ENCODE measurements around the gene IFT122. TPM values are rescaled to one million over a fixed set of nuclear protein-coding genes. Genes with fewer than 3 reads are reported as not detected.
"Not testable (repeated sequence)": the region's sequence is repeated elsewhere in the genome, so short reads cannot be mapped to it uniquely, and the experiment has no call there.

Gene IFT122
- total and polyA plus RNA-seq, 10 donors, result 5.2 to 31.3 (median 18.1) TPM

GRCh38 chr3:129499604-129500333 lies 59.7 kb downstream of the IFT122 start:
- H3K4me3 ChIP-seq, result not testable (repeated sequence)

GRCh38 chr3:129500334-129500658 lies 60.3 kb downstream of the IFT122 start:
- DNase-seq, result no peak
- Histone ChIP-seq H3K4me1 (peaks cover 0 to 19% (median 12%) of the 10 kb centered on the region in 6 donors), H3K27ac (peak overlapping the region in 4 of 8 donors; percentile 2 to 29 (median 26)), H3K36me3 (peaks cover 0 to 77% (median 3%) of the 10 kb centered on the region in 6 donors), H3K27me3 (replicated peaks in 1 of 7) (no peaks in the 10 kb centered on the region), H3K9me3 (no peaks in the 10 kb centered on the region), H3K4me3 (no peak overlapping the region)
- intact Hi-C loops (cut with DNase I; ENCODE audit: low total_unique reads), result no loop called here
- no peak for TF ChIP-seq CTCF (IDR thresholded peaks at IDR 0.05 in 8 of 11, conservative IDR thresholded peaks at IDR 0.05 in 3 of 11)
- WGBS, 5 donors, result 92 to 95% (median 95%) methylated on average over 5 of the region's 5 CpGs

More at GRCh38 chr3:129499604-129500333, 59.7 kb downstream of the IFT122 start:
- Histone ChIP-seq H3K36me3 (peaks cover 0 to 82% (median 3%) of the 10 kb centered on the region in 6 donors), H3K4me1 (peaks cover 0 to 15% (median 7%) of the 10 kb centered on the region in 6 donors), H3K27ac (peak overlapping the region in 4 of 8 donors; percentile 2 to 29 (median 26))
- peak; percentile 58 for DNase-seq
- TF ChIP-seq POLR2AphosphoS5 (IDR thresholded peaks at IDR 0.05), result peak in 2 of 3 donors; percentile 40 to 42
- 79 to 85% (median 83%) methylated on average over 8 to 14 of the region's 14 CpGs for WGBS, 5 donors
- H3K27me3 ChIP-seq (replicated peaks in 1 of 7); H3K9me3 ChIP-seq: not testable (repeated sequence)
- intact Hi-C loops (cut with DNase I; ENCODE audit: low total_unique reads), result loop anchor here (10.0 kb wide), 1 partner anchor 435 kb away; no protein-coding TSS in a partner anchor

GRCh38 chr3:129501630-129502029 lies 61.6 kb downstream of the IFT122 start:
- intact Hi-C loops (cut with DNase I; ENCODE audit: low total_unique reads), result no loop called here

GRCh38 chr3:129502641-129503408 lies 62.8 kb downstream of the IFT122 start:
- intact Hi-C loops (cut with DNase I; ENCODE audit: low total_unique reads), result no loop called here
- Histone ChIP-seq H3K27me3 (replicated peaks in 1 of 7) (no peaks in the 10 kb centered on the region), H3K4me1 (peaks cover 0 to 37% (median 24%) of the 10 kb centered on the region in 6 donors), H3K9me3 (no peaks in the 10 kb centered on the region), H3K36me3 (peaks cover 0 to 77% (median 9%) of the 10 kb centered on the region in 6 donors), H3K4me3 (no peak overlapping the region), H3K27ac (no peak overlapping the region)
- peak; percentile 58 for DNase-seq
- TF ChIP-seq POLR2A (IDR thresholded peaks at IDR 0.05), result no peak
- WGBS, 5 donors, result 96 to 98% (median 97%) methylated on average over 16 to 18 of the region's 18 CpGs

More at GRCh38 chr3:129501630-129502029, 61.6 kb downstream of the IFT122 start:
- H3K4me3 ChIP-seq, result no peak overlapping the region
- TF ChIP-seq CTCF (IDR thresholded peaks at IDR 0.05 in 8 of 11, conservative IDR thresholded peaks at IDR 0.05 in 3 of 11), result no peak
- peaks cover 0 to 29% (median 20%) of the 10 kb centered on the region in 6 donors for H3K4me1 ChIP-seq
- H3K27me3 ChIP-seq (replicated peaks in 1 of 7), result no peaks in the 10 kb centered on the region
- DNase-seq, result no peak
- H3K27ac ChIP-seq, result no peak overlapping the region
- peaks cover 0 to 77% (median 6%) of the 10 kb centered on the region in 6 donors for H3K36me3 ChIP-seq
- H3K9me3 ChIP-seq, result no peaks in the 10 kb centered on the region
- WGBS, 5 donors, result 88 to 93% (median 92%) methylated on average over 5 of the region's 5 CpGs

Data from spleen (tissue), 11 donors.